T-helper 2 cell treated with Interferon-gamma antibody and Interleukin-4, amounts not matched to agents 5 μg/mL and 100 μg/mL, for 36 hours (primary cell): ENCODE data around the gene NQO2.
"Not testable (repeated sequence)": the region's sequence is repeated elsewhere in the genome, so short reads cannot be mapped to it uniquely, and the experiment has no call there.

Source experiments
- DNase-seq: peaks from one replicate; pipeline ENCODE4 v3.0.0; 2021; ENCODE audit warnings: low spot score
- H3K27ac Mint-ChIP-seq: one replicate; pipeline ENCODE4 v1.8.0; 2021; ENCODE audit warnings: mild to moderate bottlenecking, mixed read lengths
- H3K27me3 Mint-ChIP-seq: one replicate; pipeline ENCODE4 v1.8.0; 2021; ENCODE audit warnings: low read depth, mixed read lengths
- H3K36me3 Mint-ChIP-seq: one replicate; pipeline ENCODE4 v1.8.0; 2021; ENCODE audit warnings: low read depth, mixed read lengths
- H3K4me1 Mint-ChIP-seq: one replicate; pipeline ENCODE4 v1.8.0; 2021; ENCODE audit warnings: low read depth, mixed read lengths
- H3K4me3 Mint-ChIP-seq: one replicate; pipeline ENCODE4 v1.8.0; 2022; ENCODE audit warnings: mild to moderate bottlenecking, moderate library complexity, mixed read lengths
- H3K9me3 Mint-ChIP-seq: one replicate; pipeline ENCODE4 v1.8.0; 2021; ENCODE audit warnings: mixed read lengths

The NQO2 gene

GRCh38 chr6:3006476-3006875, 6.8 kb downstream of the NQO2 start:
- H3K4me1 Mint-ChIP-seq: peaks cover 21% of the 10 kb centered on the region
- H3K27ac Mint-ChIP-seq: no peak overlapping the region
- peaks cover 71% of the 10 kb centered on the region for H3K36me3 Mint-ChIP-seq
- no peak for DNase-seq
- no peak overlapping the region for H3K4me3 Mint-ChIP-seq
- H3K9me3 Mint-ChIP-seq: peaks cover 27% of the 10 kb centered on the region
- H3K27me3 Mint-ChIP-seq: no peaks in the 10 kb centered on the region

- Mint-ChIP-seq H3K9me3 (peaks cover 38% of the 10 kb centered on the region), H3K27me3 (no peaks in the 10 kb centered on the region), H3K4me3 (no peak overlapping the region), H3K36me3 (peaks cover 79% of the 10 kb centered on the region), H3K27ac (no peak overlapping the region), H3K4me1 (peaks cover 12% of the 10 kb centered on the region)
- DNase-seq: no peak
Measured at GRCh38 chr6:3007571-3007970, 7.9 kb downstream of the NQO2 start.

- not testable (repeated sequence) for H3K4me3 Mint-ChIP-seq, H3K27ac Mint-ChIP-seq, H3K27me3 Mint-ChIP-seq, DNase-seq
- Mint-ChIP-seq H3K36me3 (peaks cover 83% of the 10 kb centered on the region), H3K4me1 (peaks cover 11% of the 10 kb centered on the region), H3K9me3 (peaks cover 44% of the 10 kb centered on the region)
Measured at GRCh38 chr6:3008712-3009265, 9.1 kb downstream of the NQO2 start.

- Mint-ChIP-seq H3K27me3 (no peaks in the 10 kb centered on the region), H3K9me3 (peaks cover 44% of the 10 kb centered on the region), H3K4me1 (peaks cover 11% of the 10 kb centered on the region), H3K36me3 (peaks cover 83% of the 10 kb centered on the region), H3K4me3 (no peak overlapping the region), H3K27ac (no peak overlapping the region)
- DNase-seq: no peak
Measured at GRCh38 chr6:3009930-3010329, 10.2 kb downstream of the NQO2 start.

GRCh38 chr6:3011158-3011557, 11.5 kb downstream of the NQO2 start:
- peaks cover 79% of the 10 kb centered on the region for H3K36me3 Mint-ChIP-seq
- DNase-seq: no peak
- no peak overlapping the region for H3K27ac Mint-ChIP-seq
- H3K27me3 Mint-ChIP-seq: no peaks in the 10 kb centered on the region
- peaks cover 6% of the 10 kb centered on the region for H3K4me1 Mint-ChIP-seq
- peaks cover 44% of the 10 kb centered on the region for H3K9me3 Mint-ChIP-seq
- H3K4me3 Mint-ChIP-seq: no peak overlapping the region

- Mint-ChIP-seq H3K9me3 (peaks cover 44% of the 10 kb centered on the region), H3K27me3 (no peaks in the 10 kb centered on the region), H3K4me1 (peaks cover 6% of the 10 kb centered on the region), H3K36me3 (peaks cover 77% of the 10 kb centered on the region), H3K4me3 (no peak overlapping the region), H3K27ac (no peak overlapping the region)
- no peak for DNase-seq
Measured at GRCh38 chr6:3011592-3011991, 11.9 kb downstream of the NQO2 start.

- Mint-ChIP-seq H3K36me3 (peaks cover 74% of the 10 kb centered on the region), H3K4me1 (peaks cover 8% of the 10 kb centered on the region), H3K27me3 (no peaks in the 10 kb centered on the region), H3K9me3 (peaks cover 44% of the 10 kb centered on the region), H3K4me3 (no peak overlapping the region), H3K27ac (no peak overlapping the region)
- DNase-seq: no peak
Measured at GRCh38 chr6:3013486-3013885, 13.8 kb downstream of the NQO2 start.

GRCh38 chr6:3013901-3014674, 14.4 kb downstream of the NQO2 start:
- H3K36me3 Mint-ChIP-seq: peaks cover 69% of the 10 kb centered on the region

GRCh38 chr6:3014675-3015066, 15.0 kb downstream of the NQO2 start:
- Mint-ChIP-seq H3K4me1 (peaks cover 11% of the 10 kb centered on the region), H3K36me3 (peaks cover 68% of the 10 kb centered on the region), H3K4me3 (no peak overlapping the region), H3K9me3 (peaks cover 34% of the 10 kb centered on the region), H3K27me3 (no peaks in the 10 kb centered on the region), H3K27ac (no peak overlapping the region)
- no peak for DNase-seq

More at GRCh38 chr6:3013901-3014674, 14.4 kb downstream of the NQO2 start:
- DNase-seq: no peak
- Mint-ChIP-seq H3K27ac (no peak overlapping the region), H3K9me3 (peaks cover 40% of the 10 kb centered on the region), H3K4me3 (no peak overlapping the region), H3K27me3 (no peaks in the 10 kb centered on the region), H3K4me1 (peaks cover 8% of the 10 kb centered on the region)

- DNase-seq: no peak
- H3K27ac Mint-ChIP-seq: no peak overlapping the region
- no peaks in the 10 kb centered on the region for H3K27me3 Mint-ChIP-seq
- H3K4me3 Mint-ChIP-seq: no peak overlapping the region
- peaks cover 68% of the 10 kb centered on the region for H3K36me3 Mint-ChIP-seq
- peaks cover 30% of the 10 kb centered on the region for H3K9me3 Mint-ChIP-seq
- H3K4me1 Mint-ChIP-seq: peaks cover 10% of the 10 kb centered on the region
Measured at GRCh38 chr6:3015144-3015543, 15.4 kb downstream of the NQO2 start.

- H3K27me3 Mint-ChIP-seq: no peaks in the 10 kb centered on the region
- H3K4me1 Mint-ChIP-seq: peaks cover 15% of the 10 kb centered on the region
- peaks cover 60% of the 10 kb centered on the region for H3K36me3 Mint-ChIP-seq
- no peak overlapping the region for H3K27ac Mint-ChIP-seq
- no peak for DNase-seq
- peaks cover 14% of the 10 kb centered on the region for H3K9me3 Mint-ChIP-seq
- H3K4me3 Mint-ChIP-seq: no peak overlapping the region
Measured at GRCh38 chr6:3016473-3017280, 17.0 kb downstream of the NQO2 start.

- no peaks in the 10 kb centered on the region for H3K27me3 Mint-ChIP-seq
- no peak overlapping the region for H3K4me3 Mint-ChIP-seq
- DNase-seq: no peak
- peaks cover 15% of the 10 kb centered on the region for H3K4me1 Mint-ChIP-seq
- peaks cover 8% of the 10 kb centered on the region for H3K9me3 Mint-ChIP-seq
- peaks cover 56% of the 10 kb centered on the region for H3K36me3 Mint-ChIP-seq
- no peak overlapping the region for H3K27ac Mint-ChIP-seq
Measured at GRCh38 chr6:3017304-3017703, 17.6 kb downstream of the NQO2 start.

- H3K27ac Mint-ChIP-seq: no peak overlapping the region
- peaks cover 51% of the 10 kb centered on the region for H3K36me3 Mint-ChIP-seq
- no peaks in the 10 kb centered on the region for H3K27me3 Mint-ChIP-seq
- DNase-seq: no peak
- no peak overlapping the region for H3K4me3 Mint-ChIP-seq
- peaks cover 23% of the 10 kb centered on the region for H3K4me1 Mint-ChIP-seq
- no peaks in the 10 kb centered on the region for H3K9me3 Mint-ChIP-seq
Measured at GRCh38 chr6:3019065-3019464, 19.4 kb downstream of the NQO2 start.

GRCh38 chr6:3019749-3020320, 20.1 kb downstream of the NQO2 start:
- Mint-ChIP-seq H3K27me3 (no peaks in the 10 kb centered on the region), H3K36me3 (peaks cover 45% of the 10 kb centered on the region), H3K27ac (no peak overlapping the region), H3K9me3 (no peaks in the 10 kb centered on the region), H3K4me1 (peaks cover 28% of the 10 kb centered on the region), H3K4me3 (no peak overlapping the region)
- DNase-seq: no peak
